SU-DHL-6 (cell line): ENCODE results near the gene SUGCT.

Source experiments
- EZH2phosphoT487 ChIP-seq: fragments of 200-600 bp; sonication (generic), shearing (Covaris generic); conservative IDR thresholded peaks from 2 replicates; pipeline ENCODE4 v1.6.1; 2018; ENCODE audit warnings: mild to moderate bottlenecking, antibody characterized with exemption, low read length, moderate library complexity, mixed read lengths
- TF ChIP-seq, protein P1 (sequence below): fragments of 200-600 bp; sonication (generic); IDR thresholded peaks from one replicate; pipeline ENCODE4 v1.5.1; 2017; ENCODE audit warnings: antibody characterized with exemption, mild to moderate bottlenecking, low read length, moderate library complexity; ENCODE audit not compliant: insufficient read depth, poor library complexity, severe bottlenecking

DNA sequence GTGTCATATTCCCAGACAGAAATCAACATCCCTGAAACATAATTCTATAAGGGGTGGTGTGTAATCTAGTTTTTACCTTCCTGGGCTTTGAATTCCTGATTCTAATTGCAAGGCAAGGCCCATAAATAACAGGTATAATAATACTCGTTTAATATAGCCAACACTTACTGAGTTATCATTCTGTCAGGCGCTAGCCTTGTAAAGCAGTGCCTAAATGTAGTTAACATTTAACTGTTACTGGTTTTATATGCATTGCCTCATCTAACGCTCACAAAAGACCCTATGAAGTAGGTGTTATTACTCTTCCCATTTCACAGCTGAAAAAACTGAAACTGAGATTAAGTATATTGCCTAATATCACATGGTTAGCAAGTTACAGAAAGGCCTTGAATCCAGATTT lies 772.5 kb downstream of the SUGCT start:
- TF ChIP-seq, protein P1, sequence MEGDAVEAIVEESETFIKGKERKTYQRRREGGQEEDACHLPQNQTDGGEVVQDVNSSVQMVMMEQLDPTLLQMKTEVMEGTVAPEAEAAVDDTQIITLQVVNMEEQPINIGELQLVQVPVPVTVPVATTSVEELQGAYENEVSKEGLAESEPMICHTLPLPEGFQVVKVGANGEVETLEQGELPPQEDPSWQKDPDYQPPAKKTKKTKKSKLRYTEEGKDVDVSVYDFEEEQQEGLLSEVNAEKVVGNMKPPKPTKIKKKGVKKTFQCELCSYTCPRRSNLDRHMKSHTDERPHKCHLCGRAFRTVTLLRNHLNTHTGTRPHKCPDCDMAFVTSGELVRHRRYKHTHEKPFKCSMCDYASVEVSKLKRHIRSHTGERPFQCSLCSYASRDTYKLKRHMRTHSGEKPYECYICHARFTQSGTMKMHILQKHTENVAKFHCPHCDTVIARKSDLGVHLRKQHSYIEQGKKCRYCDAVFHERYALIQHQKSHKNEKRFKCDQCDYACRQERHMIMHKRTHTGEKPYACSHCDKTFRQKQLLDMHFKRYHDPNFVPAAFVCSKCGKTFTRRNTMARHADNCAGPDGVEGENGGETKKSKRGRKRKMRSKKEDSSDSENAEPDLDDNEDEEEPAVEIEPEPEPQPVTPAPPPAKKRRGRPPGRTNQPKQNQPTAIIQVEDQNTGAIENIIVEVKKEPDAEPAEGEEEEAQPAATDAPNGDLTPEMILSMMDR, result no peak
- no peak for TF ChIP-seq EZH2phosphoT487
